GM18520 (cell line): ENCODE data around the gene EP400.
A peak's percentile ranks its signal among the peaks of the same experiment; 100 is the strongest.

Source experiments
- ATAC-seq: cut with Tn5 transposase; IDR thresholded peaks from one replicate; pipeline ENCODE4 v1.9.1; 2021; ENCODE audit not compliant: unreplicated experiment

Gene EP400

GRCh38 chr12:132064631-132065030 lies 114.9 kb downstream of the EP400 start:
- no peak for ATAC-seq

- no peak for ATAC-seq
Measured at GRCh38 chr12:132065203-132065602, 115.5 kb downstream of the EP400 start.

- no peak for ATAC-seq
Measured at GRCh38 chr12:132065609-132066344, 116.0 kb downstream of the EP400 start.

- no peak for ATAC-seq
Measured at GRCh38 chr12:132066345-132066685, 116.6 kb downstream of the EP400 start.

GRCh38 chr12:132066749-132067148 lies 117.0 kb downstream of the EP400 start:
- ATAC-seq = no peak

- ATAC-seq = no peak
Measured at GRCh38 chr12:132067182-132067581, 117.4 kb downstream of the EP400 start.

- no peak for ATAC-seq
Measured at GRCh38 chr12:132068250-132068649, 118.5 kb downstream of the EP400 start.

GRCh38 chr12:132069336-132069985 lies 119.7 kb downstream of the EP400 start:
- no peak for ATAC-seq

GRCh38 chr12:132070298-132070697 lies 120.6 kb downstream of the EP400 start:
- no peak for ATAC-seq

GRCh38 chr12:132071040-132071810 lies 121.5 kb downstream of the EP400 start:
- peak; percentile 83 for ATAC-seq

- no peak for ATAC-seq
Measured at GRCh38 chr12:132071830-132072384, 122.2 kb downstream of the EP400 start.

GRCh38 chr12:132074216-132074615 lies 124.5 kb downstream of the EP400 start:
- no peak for ATAC-seq

GRCh38 chr12:132075026-132075713 lies 125.4 kb downstream of the EP400 start:
- no peak for ATAC-seq

GRCh38 chr12:132075714-132076553 lies 126.2 kb downstream of the EP400 start:
- no peak for ATAC-seq

- ATAC-seq = no peak
Measured at GRCh38 chr12:132076711-132077110, 127.0 kb downstream of the EP400 start.

- no peak for ATAC-seq
Measured at GRCh38 chr12:132077322-132078100, 127.8 kb downstream of the EP400 start.

GRCh38 chr12:132078190-132078589 lies 128.4 kb downstream of the EP400 start:
- ATAC-seq = no peak

GRCh38 chr12:132079200-132079599 lies 129.5 kb downstream of the EP400 start:
- ATAC-seq = no peak

GRCh38 chr12:132079695-132080094 lies 130.0 kb downstream of the EP400 start:
- no peak for ATAC-seq
